Testis (tissue), 3 donors: Measurements from ENCODE around the gene ABCB6. TPM values are rescaled to one million over a fixed set of nuclear protein-coding genes. Genes with fewer than 3 reads are reported as not detected.

ENCODE experiments used
- DNase-seq: peaks from one replicate; pipeline ENCODE4 v3.0.0-alpha.2; 2019
- H3K27ac ChIP-seq, 2 donors: fragments of 200-600 bp; sonication (generic); one replicate each; pipeline ENCODE4 v1.5.1; 2019
- H3K27me3 ChIP-seq: fragments of 200-600 bp; sonication (generic); one replicate; pipeline ENCODE4 v1.5.1; 2019
- H3K36me3 ChIP-seq: fragments of 200-600 bp; sonication (generic); one replicate; pipeline ENCODE4 v1.5.1; 2017; ENCODE audit warnings: low read depth; ENCODE audit errors: missing control alignments
- H3K4me1 ChIP-seq: fragments of 200-600 bp; sonication (generic); one replicate; pipeline ENCODE4 v1.5.1; 2019
- H3K4me3 ChIP-seq, 2 donors: fragments of 200-600 bp; sonication (generic); one replicate each; pipeline ENCODE4 v1.5.1; 2017 to 2019
- H3K9me3 ChIP-seq: fragments of 200-600 bp; sonication (generic); one replicate; pipeline ENCODE4 v1.5.1; 2017
- POLR2A ChIP-seq: fragments of 450-650 bp; IDR thresholded peaks from one replicate; pipeline ENCODE4 v1.6.1; 2017; ENCODE audit warnings: antibody characterized with exemption, mild to moderate bottlenecking, moderate library complexity
- WGBS, 2 donors: methylation state at CpG; one replicate each; pipeline ENCODE4 v1.1.5; 2018; 5-methylcytosine and 5-hydroxymethylcytosine counted together
- intact Hi-C: fragments of 100-400 bp; cut with DNase I; formaldehyde crosslinking; loops from one replicate; pipeline ENCODE4 v1.15.1; 2023; ENCODE audit warnings: low total_unique reads
- polyA plus RNA-seq: library from polyadenylated mRNA; stranded (reverse); fragments of 350-450 nt; fragmentation: Illumina TruSeq; extraction: RNeasy Lipid Tissue Mini Kit (QIAGEN cat#74804); gene quantifications from one replicate; pipeline ENCODE4 v1.2.3, GENCODE V29; 2014; ENCODE audit warnings: low read depth, low replicate concordance; ENCODE audit not compliant: insufficient read depth
- total RNA-seq, 2 donors: library from RNA; depleted of rRNA; stranded (reverse); fragments of >200 nt; gene quantifications; one replicate each; pipeline ENCODE4 v1.2.3, GENCODE V29; 2016
- TF ChIP-seq, protein P1 (sequence below), 3 experiments: fragments of 450-650 bp in 2 of 3; fragments of 200-600 bp in 1 of 3; sonication (generic) in 1 of 3; IDR thresholded peaks; one replicate each; pipeline ENCODE4 v1.5.1; 2016 to 2019; ENCODE audit warnings: antibody characterized with exemption in 3 of 3, mild to moderate bottlenecking in 2 of 3, moderate library complexity in 1 of 3

Gene ABCB6
- total and polyA plus RNA-seq, 3 donors from 2014 or later: 43.8 to 94.8 (median 47.0) TPM

GRCh38 chr2:219246559-219246958 lies 27.8 kb upstream of the ABCB6 start:
- no peaks in the 10 kb centered on the region for H3K9me3 ChIP-seq
- H3K27ac ChIP-seq: no peak overlapping the region
- H3K4me3 ChIP-seq: no peak overlapping the region
- TF ChIP-seq, protein P1, sequence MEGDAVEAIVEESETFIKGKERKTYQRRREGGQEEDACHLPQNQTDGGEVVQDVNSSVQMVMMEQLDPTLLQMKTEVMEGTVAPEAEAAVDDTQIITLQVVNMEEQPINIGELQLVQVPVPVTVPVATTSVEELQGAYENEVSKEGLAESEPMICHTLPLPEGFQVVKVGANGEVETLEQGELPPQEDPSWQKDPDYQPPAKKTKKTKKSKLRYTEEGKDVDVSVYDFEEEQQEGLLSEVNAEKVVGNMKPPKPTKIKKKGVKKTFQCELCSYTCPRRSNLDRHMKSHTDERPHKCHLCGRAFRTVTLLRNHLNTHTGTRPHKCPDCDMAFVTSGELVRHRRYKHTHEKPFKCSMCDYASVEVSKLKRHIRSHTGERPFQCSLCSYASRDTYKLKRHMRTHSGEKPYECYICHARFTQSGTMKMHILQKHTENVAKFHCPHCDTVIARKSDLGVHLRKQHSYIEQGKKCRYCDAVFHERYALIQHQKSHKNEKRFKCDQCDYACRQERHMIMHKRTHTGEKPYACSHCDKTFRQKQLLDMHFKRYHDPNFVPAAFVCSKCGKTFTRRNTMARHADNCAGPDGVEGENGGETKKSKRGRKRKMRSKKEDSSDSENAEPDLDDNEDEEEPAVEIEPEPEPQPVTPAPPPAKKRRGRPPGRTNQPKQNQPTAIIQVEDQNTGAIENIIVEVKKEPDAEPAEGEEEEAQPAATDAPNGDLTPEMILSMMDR (IDR thresholded peaks at IDR 0.05): no peak
- TF ChIP-seq POLR2A: no peak
- no peaks in the 10 kb centered on the region for H3K27me3 ChIP-seq
- H3K4me1 ChIP-seq: peaks cover 11% of the 10 kb centered on the region
- no peaks in the 10 kb centered on the region for H3K36me3 ChIP-seq
- 93 to 96% methylated on average over 10 of the region's 10 CpGs for WGBS, 2 donors
- intact Hi-C loops: no loop called here
- DNase-seq: no peak

- H3K27me3 ChIP-seq: no peaks in the 10 kb centered on the region
- H3K4me3 ChIP-seq: peak overlapping the region; percentile 94
- TF ChIP-seq, protein P1 (IDR thresholded peaks at IDR 0.05): no peak
- no peak for TF ChIP-seq POLR2A
- intact Hi-C loops: no loop called here
- peak overlapping the region; percentile 91 to 94 for H3K27ac ChIP-seq
- DNase-seq: no peak
- no peaks in the 10 kb centered on the region for H3K9me3 ChIP-seq
- H3K4me1 ChIP-seq: peaks cover 11% of the 10 kb centered on the region
- H3K36me3 ChIP-seq: no peaks in the 10 kb centered on the region
- WGBS, 2 donors: 6 to 10% methylated on average over 10 of the region's 10 CpGs
Measured at GRCh38 chr2:219245899-219246230, 27.1 kb upstream of the ABCB6 start.

GRCh38 chr2:219245148-219245898 lies 26.6 kb upstream of the ABCB6 start, which contains the start of the genes GLB1L and STK16:
TSS of gene GLB1L (minus strand) at chr2:219245444. CDS start at chr2:219243573, 1,871 bp downstream.
TSS of gene STK16 (plus strand) at chr2:219245479. CDS start at chr2:219246000, 521 bp downstream.
- TF ChIP-seq, protein P1 (IDR thresholded peaks at IDR 0.05): no peak
- TF ChIP-seq POLR2A: peak; percentile 19
- WGBS, 2 donors: 0 to 1% methylated on average over 17 to 32 of the region's 46 CpGs
- Histone ChIP-seq H3K27me3 (no peaks in the 10 kb centered on the region), H3K36me3 (no peaks in the 10 kb centered on the region), H3K4me3 (peak within 1 kb of the TSS; percentile 94), H3K27ac (peak within 1 kb of the TSS; percentile 91 to 94), H3K4me1 (peaks cover 11% of the 10 kb centered on the region), H3K9me3 (no peaks in the 10 kb centered on the region)
- intact Hi-C loops: no loop called here
- DNase-seq: peak; percentile 94

- Histone ChIP-seq H3K4me3 (peak overlapping the region; percentile 94), H3K36me3 (no peaks in the 10 kb centered on the region), H3K4me1 (peaks cover 11% of the 10 kb centered on the region), H3K27me3 (no peaks in the 10 kb centered on the region), H3K9me3 (no peaks in the 10 kb centered on the region), H3K27ac (peak overlapping the region; percentile 91 to 94)
- intact Hi-C loops: no loop called here
- WGBS, 2 donors: 12 to 19% methylated on average over 6 of the region's 6 CpGs
- TF ChIP-seq POLR2A: no peak
- TF ChIP-seq, protein P1 (IDR thresholded peaks at IDR 0.05): no peak
- DNase-seq: no peak
Measured at GRCh38 chr2:219244789-219245147, 26.0 kb upstream of the ABCB6 start.
